T-helper 2 cell treated with Interferon-gamma antibody and Interleukin-4, amounts not matched to agents 100 ng/mL and 5 ng/mL, for 36 hours (primary cell): Measurements from ENCODE around the gene SIL1. TPM values are rescaled to one million over a fixed set of nuclear protein-coding genes. Genes with fewer than 3 reads are reported as not detected.

ENCODE experiments used
- intact Hi-C: fragments of 100-400 bp; cut with micrococcal nuclease; formaldehyde crosslinking; loops from one replicate; pipeline ENCODE4 v1.15.1; 2023
- total RNA-seq: library from RNA; stranded (reverse); gene quantifications from 2 replicates; pipeline ENCODE4 v1.2.3, GENCODE V29; 2022

SIL1 gene
- total RNA-seq, 1 donor from 2014 or later: 21.6 TPM

GRCh38 chr5:138961729-138962128 is 236.4 kb downstream of the SIL1 start:
- intact Hi-C loops: no loop called here

- intact Hi-C loops: no loop called here
These were observed 236.9 kb downstream of the SIL1 start for GRCh38 chr5:138961221-138961620.

GRCh38 chr5:138960145-138960692 is 237.9 kb downstream of the SIL1 start:
- intact Hi-C loops: no loop called here

- intact Hi-C loops: no loop called here
These were observed 241.4 kb downstream of the SIL1 start for GRCh38 chr5:138956801-138957200.

- intact Hi-C loops: no loop called here
These were observed 242.4 kb downstream of the SIL1 start for GRCh38 chr5:138955671-138956295.

- intact Hi-C loops: no loop called here
These were observed 243.0 kb downstream of the SIL1 start for GRCh38 chr5:138955013-138955660.

GRCh38 chr5:138954257-138955012 is 243.7 kb downstream of the SIL1 start:
- intact Hi-C loops: no loop called here

- intact Hi-C loops: no loop called here
These were observed 244.5 kb downstream of the SIL1 start for GRCh38 chr5:138953387-138954256.

- intact Hi-C loops: no loop called here
These were observed 245.2 kb downstream of the SIL1 start for GRCh38 chr5:138952962-138953361.

- intact Hi-C loops: no loop called here
These were observed 246.0 kb downstream of the SIL1 start for GRCh38 chr5:138951986-138952735.

- intact Hi-C loops: no loop called here
These were observed 246.8 kb downstream of the SIL1 start for GRCh38 chr5:138951091-138951985.

- intact Hi-C loops: no loop called here
These were observed 247.6 kb downstream of the SIL1 start for GRCh38 chr5:138950421-138951031.

- intact Hi-C loops: no loop called here
These were observed 248.2 kb downstream of the SIL1 start for GRCh38 chr5:138949988-138950387.

GRCh38 chr5:138949223-138949574 is 249.0 kb downstream of the SIL1 start:
- intact Hi-C loops: no loop called here

GRCh38 chr5:138948471-138949222 is 249.5 kb downstream of the SIL1 start:
- intact Hi-C loops: no loop called here

GRCh38 chr5:138947780-138948179 is 250.4 kb downstream of the SIL1 start:
- intact Hi-C loops: no loop called here

GRCh38 chr5:138946831-138947560 is 251.2 kb downstream of the SIL1 start:
- intact Hi-C loops: no loop called here

GRCh38 chr5:138946241-138946623 is 251.9 kb downstream of the SIL1 start:
- intact Hi-C loops: no loop called here
